Measurements from ENCODE around the gene GTF3C2.
"Not testable (repeated sequence)": the region's sequence is repeated elsewhere in the genome, so short reads cannot be mapped to it uniquely, and the experiment has no call there.

Gene GTF3C2

GRCh38 chr2:27320958-27321543 lies 35.5 kb downstream of the GTF3C2 start:
- no peak for DNase-seq

- not testable (repeated sequence) for DNase-seq
These were observed 36.7 kb downstream of the GTF3C2 start for GRCh38 chr2:27319839-27320238.

- DNase-seq = no peak
These were observed 39.7 kb downstream of the GTF3C2 start for GRCh38 chr2:27316655-27317412.

- no peak for DNase-seq
These were observed 41.4 kb downstream of the GTF3C2 start for GRCh38 chr2:27315122-27315521.

GRCh38 chr2:27314709-27315108 lies 41.9 kb downstream of the GTF3C2 start:
- DNase-seq = no peak

GRCh38 chr2:27313882-27314645 lies 42.5 kb downstream of the GTF3C2 start:
- no peak for DNase-seq

- no peak for DNase-seq
These were observed 44.4 kb downstream of the GTF3C2 start for GRCh38 chr2:27312152-27312551.

GRCh38 chr2:27309651-27310050 lies 46.9 kb downstream of the GTF3C2 start:
- no peak for DNase-seq

GRCh38 chr2:27308359-27308881 lies 48.1 kb downstream of the GTF3C2 start, which contains the start of gene UCN:
UCN (minus strand) TSS chr2:27308445; CDS start chr2:27307895, 550 bp downstream.
- no peak for DNase-seq

- no peak for DNase-seq
These were observed 48.8 kb downstream of the GTF3C2 start for GRCh38 chr2:27307545-27308358.

- DNase-seq = no peak
These were observed 49.3 kb downstream of the GTF3C2 start for GRCh38 chr2:27307287-27307544.

GRCh38 chr2:27306573-27307286 lies 49.8 kb downstream of the GTF3C2 start:
- peak; percentile 19 for DNase-seq

GRCh38 chr2:27306136-27306535 lies 50.4 kb downstream of the GTF3C2 start:
- no peak for DNase-seq

GRCh38 chr2:27305516-27305915 lies 51.0 kb downstream of the GTF3C2 start:
- DNase-seq = no peak

- DNase-seq = no peak
These were observed 51.9 kb downstream of the GTF3C2 start for GRCh38 chr2:27304488-27305240.

- peak; percentile 66 for DNase-seq
These were observed 53.2 kb downstream of the GTF3C2 start for GRCh38 chr2:27303093-27304025.

GRCh38 chr2:27300606-27301005 lies 56.0 kb downstream of the GTF3C2 start:
- DNase-seq = not testable (repeated sequence)

- no peak for DNase-seq
These were observed 58.0 kb downstream of the GTF3C2 start for GRCh38 chr2:27298391-27299080.

GRCh38 chr2:27297195-27297594 lies 59.4 kb downstream of the GTF3C2 start:
- DNase-seq = no peak

- DNase-seq = no peak
These were observed 60.1 kb downstream of the GTF3C2 start for GRCh38 chr2:27296481-27296880.

Measured in CD4-positive, alpha-beta T cell treated with Interleukin-12 subunit alpha and Interleukin-12 subunit beta, for 1 hour (primary cell).